GM12878 (cell line): ENCODE results near the gene MRPS14. TPM values are rescaled to one million over a fixed set of nuclear protein-coding genes. Genes with fewer than 3 reads are reported as not detected.

Experiments used
- ATAC-seq: fragments of 200-7000 bp; cut with Tn5 transposase; 3 replicates; pipeline ENCODE4 v1.9.1; 2020; ENCODE audit warnings: mild to moderate bottlenecking, moderate library complexity
- BruUV-seq: library from RNA; stranded (reverse); fragments of 400-500 nt; replicated peaks from 2 replicates; lab custom pipeline; 2021; lab: Mats Ljungman, UMichigan
- CTCF ChIA-PET: fragments of 300-600 bp; sonication (Branson Sonifier 250); formaldehyde crosslinking; extraction: SDS; loops from one replicate; lab custom pipeline; 2021; ENCODE audit warnings: inconsistent platforms; lab: Yijun Ruan, JAX
- POLR2A ChIA-PET: fragments of 350-600 bp; formaldehyde crosslinking; extraction: SDS; loops from one replicate; lab custom pipeline; 2021; ENCODE audit warnings: inconsistent platforms; lab: Charles Lee
- RAD21 ChIA-PET: fragments of 300-600 bp; sonication (Branson Sonifier 250); formaldehyde crosslinking; loops from one replicate; lab custom pipeline; 2023; ENCODE audit warnings: antibody characterized with exemption; ENCODE audit not compliant: unreplicated experiment; lab: Charles Lee
- SMC1A ChIA-PET: fragments of 300-600 bp; sonication (Branson Sonifier 250); formaldehyde crosslinking; loops from one replicate; lab custom pipeline; 2023; ENCODE audit not compliant: unreplicated experiment, uncharacterized antibody; lab: Charles Lee
- DNase-seq: peaks from one replicate; pipeline ENCODE4 v3.0.0-alpha.2; 2011; ENCODE audit warnings: low read depth, low spot score
- FAIRE-seq: peaks from 3 replicates; lab custom pipeline; 2011; peaks lifted over from hg19 to GRCh38; lab: Jason Lieb, UNC
- H2AFZ ChIP-seq: 2 replicates; pipeline ENCODE4 v1.6.0; 2011; ENCODE audit warnings: low read depth, low read length, control low read depth; ENCODE audit not compliant: control insufficient read depth
- H3K27ac ChIP-seq: 2 replicates; pipeline ENCODE4 v1.5.1; 2011; ENCODE audit warnings: control low read depth; ENCODE audit not compliant: control insufficient read depth, insufficient read depth
- H3K27me3 ChIP-seq, 2 experiments: replicated peaks in 1 of 2; 2 replicates each; pipeline versions ENCODE4 v1.6.0 to v1.6.1; 2011; ENCODE audit warnings: low read length in 1 of 2; ENCODE audit not compliant: control insufficient read depth in 2 of 2, insufficient read depth in 2 of 2
- H3K36me3 ChIP-seq, 2 experiments: 2 replicates each; pipeline ENCODE4 v1.5.1; 2011; ENCODE audit warnings: low read length in 1 of 2; ENCODE audit not compliant: control insufficient read depth in 2 of 2, insufficient read depth in 2 of 2
- H3K4me1 ChIP-seq: 2 replicates; pipeline ENCODE4 v1.6.1; 2011; ENCODE audit warnings: mild to moderate bottlenecking, low read length, moderate library complexity, mixed read lengths; ENCODE audit not compliant: control insufficient read depth, insufficient read depth
- H3K4me2 ChIP-seq: 2 replicates; pipeline ENCODE4 v1.6.0; 2011; ENCODE audit warnings: control low read depth; ENCODE audit not compliant: control insufficient read depth, insufficient read depth
- H3K4me3 ChIP-seq: fragments of 200-600 bp; sonication (generic); 2 replicates; pipeline ENCODE4 v1.5.1; 2016
- H3K79me2 ChIP-seq: 2 replicates; pipeline ENCODE4 v1.6.0; 2011; ENCODE audit warnings: low read length; ENCODE audit not compliant: control insufficient read depth, insufficient read depth
- H3K9ac ChIP-seq: 2 replicates; pipeline ENCODE4 v1.8.0; 2011; ENCODE audit warnings: low read length, control low read depth, mixed read lengths; ENCODE audit not compliant: control insufficient read depth, insufficient read depth
- H3K9me3 ChIP-seq: replicated peaks from 3 replicates; pipeline ENCODE4 v1.5.1; 2011; ENCODE audit warnings: mild to moderate bottlenecking, low read length; ENCODE audit not compliant: control insufficient read depth, insufficient read depth
- H4K20me1 ChIP-seq: 2 replicates; pipeline ENCODE4 v1.6.0; 2011; ENCODE audit not compliant: control insufficient read depth, insufficient read depth
- ATF7 ChIP-seq: fragments of 450-650 bp; IDR thresholded peaks from 2 replicates; pipeline ENCODE4 v1.6.1; 2016; ENCODE audit warnings: low read depth, mild to moderate bottlenecking
- BACH1 ChIP-seq: fragments of 450-650 bp; IDR thresholded peaks from 2 replicates; pipeline ENCODE4 v1.6.1; 2017; ENCODE audit warnings: mild to moderate bottlenecking, borderline replicate concordance
- BCL11A ChIP-seq: IDR thresholded peaks from 2 replicates; pipeline ENCODE4 v1.6.1; 2011; ENCODE audit warnings: low read depth, low read length
- FOXM1 ChIP-seq: IDR thresholded peaks from 2 replicates; pipeline ENCODE4 v1.6.1; 2012; ENCODE audit warnings: low read depth, mild to moderate bottlenecking, inconsistent platforms, low read length, moderate library complexity
- GABPA ChIP-seq: IDR thresholded peaks from 2 replicates; pipeline ENCODE4 v1.6.1; 2014; ENCODE audit warnings: antibody characterized with exemption, low read depth, mild to moderate bottlenecking, inconsistent platforms
- IKZF1 ChIP-seq: fragments of 450-650 bp; conservative IDR thresholded peaks from 2 replicates; pipeline ENCODE4 v1.6.1; 2017; ENCODE audit warnings: antibody characterized with exemption, mild to moderate bottlenecking
- KDM1A ChIP-seq: fragments of 200-600 bp; sonication (generic); IDR thresholded peaks from 2 replicates; pipeline ENCODE4 v1.6.1; 2016; ENCODE audit warnings: borderline replicate concordance
- MYB ChIP-seq: fragments of 150-350 bp; IDR thresholded peaks from 2 replicates; pipeline ENCODE4 v1.6.1; 2014; ENCODE audit warnings: mild to moderate bottlenecking, low read depth, low read length, borderline replicate concordance
- NFXL1 ChIP-seq: fragments of 450-650 bp; IDR thresholded peaks from 2 replicates; pipeline ENCODE4 v1.6.1; 2017; ENCODE audit warnings: antibody characterized with exemption, mild to moderate bottlenecking, borderline replicate concordance
- NRF1 ChIP-seq: conservative IDR thresholded peaks from 2 replicates; pipeline ENCODE4 v1.6.1; 2011; ENCODE audit warnings: mild to moderate bottlenecking, low read depth, low read length, improper control_type of control experiment
- POLR2AphosphoS5 ChIP-seq: IDR thresholded peaks from 2 replicates; pipeline ENCODE4 v1.6.1; 2011; ENCODE audit warnings: mild to moderate bottlenecking, low read length, inconsistent platforms
- RUNX3 ChIP-seq: IDR thresholded peaks from 2 replicates; pipeline ENCODE4 v1.6.1; 2012; ENCODE audit warnings: low read length, inconsistent platforms
- SMARCA5 ChIP-seq: fragments of 450-650 bp; IDR thresholded peaks from 2 replicates; pipeline ENCODE4 v1.6.1; 2017; ENCODE audit warnings: mild to moderate bottlenecking
- YY1 ChIP-seq: IDR thresholded peaks from 2 replicates; pipeline ENCODE4 v1.6.1; 2011; ENCODE audit warnings: low read depth, mild to moderate bottlenecking, low read length
- ZNF217 ChIP-seq: fragments of 450-650 bp; IDR thresholded peaks from 2 replicates; pipeline ENCODE4 v1.6.1; 2017; ENCODE audit warnings: antibody characterized with exemption, mild to moderate bottlenecking
- WGBS: methylation state at CpG from one replicate; pipeline ENCODE4 v1.1.6; 2016; ENCODE audit warnings: low lambda C conversion rate; ENCODE audit not compliant: insufficient replicate concordance, insufficient coverage; ENCODE audit errors: missing lambda C conversion rate; 5-methylcytosine and 5-hydroxymethylcytosine counted together
- in situ Hi-C: fragments of 300-500 bp; cut with MboI; formaldehyde crosslinking; loops from 9 replicates; pipeline ENCODE4 v1.14.3; 2018; ENCODE audit warnings: mixed read lengths
- intact Hi-C: fragments of 100-400 bp; cut with micrococcal nuclease; formaldehyde crosslinking; loops from one replicate; pipeline ENCODE4 v1.14.2; 2022; ENCODE audit not compliant: unreplicated experiment
- polyA plus RNA-seq, 11 experiments: library from polyadenylated mRNA; depleted of rRNA in 4 of 11; unstranded in 6 of 11; stranded (reverse) in 5 of 11; fragments of >200 nt; fragmentation: Nextera tagmentation in 4 of 11; fragmentation: Illumina TruSeq in 1 of 11; extraction: Ambion mirVana in 4 of 11; extraction: Trizol in 1 of 11; gene quantifications; 1 replicate in 1 of 11; 2 replicates in 10 of 11; pipeline versions ENCODE4 v1.2.1 to v1.2.3, GENCODE V29; 2011 to 2016; ENCODE audit warnings: inconsistent platforms in 2 of 11, missing spikeins in 2 of 11, low read depth in 1 of 11
- total RNA-seq, 4 experiments: library from RNA; depleted of rRNA in 3 of 4; stranded (reverse); fragments of >200 nt in 3 of 4; fragmentation: Illumina TruSeq in 1 of 4; extraction: Trizol in 1 of 4; gene quantifications; 2 replicates each; pipeline versions ENCODE4 v1.2.1 to v1.2.3, GENCODE V29; 2013 to 2021
- TF ChIP-seq, protein P1 (sequence below): IDR thresholded peaks from 2 replicates; pipeline ENCODE4 v1.6.1; 2012; ENCODE audit warnings: low read depth, low read length, improper control_type of control experiment
- TF ChIP-seq, protein P2 (sequence below): fragments of 450-650 bp; IDR thresholded peaks from 2 replicates; pipeline ENCODE4 v1.6.1; 2017; ENCODE audit warnings: borderline replicate concordance
- TF ChIP-seq, protein P3 (sequence below): fragments of 450-650 bp; IDR thresholded peaks from 2 replicates; pipeline ENCODE4 v1.6.1; 2017; ENCODE audit warnings: mild to moderate bottlenecking

Gene MRPS14
- total and polyA plus RNA-seq, 10 of the 15 experiments (the other 5 are each of a cell fraction or from before 2014, with no cell fraction given) = 31.1 to 224 (median 50.4) TPM

DNA sequence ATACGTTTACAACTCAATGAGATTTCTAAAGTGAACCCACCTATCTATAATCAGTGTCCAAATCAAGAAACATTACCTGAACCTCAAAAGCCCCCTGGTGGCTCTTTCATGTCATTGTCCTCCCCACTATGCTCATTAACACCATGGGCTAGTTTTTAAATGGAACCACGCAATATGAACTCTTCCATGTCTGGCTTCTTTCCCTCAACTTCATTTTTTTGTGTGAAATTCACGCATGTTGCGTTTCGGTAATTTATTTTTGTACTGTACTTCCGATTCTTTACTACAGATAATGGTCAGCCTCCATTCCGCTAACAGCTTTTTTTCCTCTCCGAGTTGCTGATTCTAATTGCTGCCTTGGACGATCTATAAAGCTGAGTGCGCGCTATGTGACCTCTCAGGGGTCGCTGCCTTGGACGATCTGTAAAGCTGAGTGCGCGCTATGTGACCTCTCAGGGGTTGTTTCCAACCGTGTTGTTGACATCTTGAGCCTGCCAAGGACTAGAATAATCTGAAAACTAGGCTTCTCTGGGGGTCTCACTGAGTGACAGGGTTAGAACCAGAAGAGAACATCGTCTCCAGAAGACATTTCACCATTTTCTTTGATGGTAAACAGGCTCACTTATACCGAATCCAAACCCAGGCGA is 24.5 kb downstream of the MRPS14 start (continued):
- TF ChIP-seq, protein P1, sequence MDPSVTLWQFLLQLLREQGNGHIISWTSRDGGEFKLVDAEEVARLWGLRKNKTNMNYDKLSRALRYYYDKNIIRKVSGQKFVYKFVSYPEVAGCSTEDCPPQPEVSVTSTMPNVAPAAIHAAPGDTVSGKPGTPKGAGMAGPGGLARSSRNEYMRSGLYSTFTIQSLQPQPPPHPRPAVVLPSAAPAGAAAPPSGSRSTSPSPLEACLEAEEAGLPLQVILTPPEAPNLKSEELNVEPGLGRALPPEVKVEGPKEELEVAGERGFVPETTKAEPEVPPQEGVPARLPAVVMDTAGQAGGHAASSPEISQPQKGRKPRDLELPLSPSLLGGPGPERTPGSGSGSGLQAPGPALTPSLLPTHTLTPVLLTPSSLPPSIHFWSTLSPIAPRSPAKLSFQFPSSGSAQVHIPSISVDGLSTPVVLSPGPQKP = no peak
- TF ChIP-seq FOXM1 (0 out of 2 replicates have a peak, but pooled peaks have one; percentile 18), RUNX3 (peak; percentile 62; the same call in 1 of the 2 replicates), KDM1A (no peak), YY1 (peak; percentile 51; the same call in 1 of the 2 replicates)

DNA sequence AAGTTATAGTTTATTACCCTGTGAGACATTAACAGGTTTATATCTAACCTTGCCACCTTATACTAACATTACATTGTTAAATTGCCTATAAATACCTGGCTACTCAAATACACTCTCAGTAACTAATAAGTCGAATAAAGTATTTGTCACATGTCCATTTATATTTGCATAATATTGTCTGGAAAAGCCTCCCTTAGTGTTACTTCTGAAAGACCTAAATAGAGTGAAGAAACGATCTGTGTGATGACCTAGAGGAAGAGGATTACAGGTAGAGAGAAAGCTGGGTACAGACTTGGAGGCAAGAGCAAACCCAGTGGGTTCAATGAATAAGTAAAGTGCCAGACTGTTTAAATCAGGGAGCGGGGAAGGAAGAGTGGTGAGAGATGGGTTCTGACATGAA is 26.2 kb downstream of the MRPS14 start:
- H3K79me2 ChIP-seq = peaks cover 31% of the 10 kb centered on the region
- H3K36me3 ChIP-seq = peaks cover 0 to 6% of the 10 kb centered on the region in 2 experiments; a peak in 2 of 4 replicates
- no peaks in the 10 kb centered on the region; the same call in 1 of the 2 replicates for H3K4me1 ChIP-seq
- in situ Hi-C loops (loop anchor here (5.0 to 10.0 kb wide), 2 partner anchors 225 to 732 kb away; no protein-coding TSS in a partner anchor), intact Hi-C loops (loop anchor here (5.0 to 10.0 kb wide), 4 partner anchors 210 to 1172 kb away; partner anchors contain the start of genes CENPL, DARS2 and RABGAP1L)
- ATAC-seq (no peak), DNase-seq (no peak), FAIRE-seq (no peak)
- H2AFZ ChIP-seq = no peak overlapping the region
- no peak overlapping the region for H3K4me3 ChIP-seq
- ChIA-PET CTCF (interaction anchor here (0.6 to 5.2 kb wide), 5 partner anchors 12 to 231 kb away, joined by 3 to 54 read pairs (median 27); no protein-coding TSS in a partner anchor), POLR2A (interaction anchor here (1.1 to 4.7 kb wide), 2 partner anchors 27 to 30 kb away, joined by 5 to 45 read pairs; partner anchors contain the start of gene MRPS14), RAD21 (interaction anchor here (0.6 to 4.4 kb wide), 8 partner anchors 8 to 123 kb away, joined by 3 to 58 read pairs (median 7); partner anchors contain the start of gene MRPS14), SMC1A (interaction anchor here (0.6 to 6.5 kb wide), 9 partner anchors 14 to 228 kb away, joined by 3 to 89 read pairs (median 7); partner anchors contain the start of gene MRPS14)
- no TSS peak for BruUV-seq
- no peaks in the 10 kb centered on the region for H4K20me1 ChIP-seq
- no peaks in the 10 kb centered on the region for H3K27me3 ChIP-seq
- H3K9me3 ChIP-seq = no peaks in the 10 kb centered on the region
- no peak overlapping the region for H3K9ac ChIP-seq
- 0 out of 2 replicates have a peak overlapping the region, but pooled peaks have one; percentile 7 for H3K4me2 ChIP-seq
- WGBS = 83% methylated on average over 3 of the region's 3 CpGs
- no peak overlapping the region for H3K27ac ChIP-seq
- TF ChIP-seq ZNF217 (no peak), BACH1 (no peak), NFXL1 (no peak), NRF1 (no peak), BCL11A (no peak), ATF7 (no peak), MYB (no peak), IKZF1 (no peak), GABPA (no peak), POLR2AphosphoS5 (no peak), SMARCA5 (no peak)
- TF ChIP-seq, protein P2, sequence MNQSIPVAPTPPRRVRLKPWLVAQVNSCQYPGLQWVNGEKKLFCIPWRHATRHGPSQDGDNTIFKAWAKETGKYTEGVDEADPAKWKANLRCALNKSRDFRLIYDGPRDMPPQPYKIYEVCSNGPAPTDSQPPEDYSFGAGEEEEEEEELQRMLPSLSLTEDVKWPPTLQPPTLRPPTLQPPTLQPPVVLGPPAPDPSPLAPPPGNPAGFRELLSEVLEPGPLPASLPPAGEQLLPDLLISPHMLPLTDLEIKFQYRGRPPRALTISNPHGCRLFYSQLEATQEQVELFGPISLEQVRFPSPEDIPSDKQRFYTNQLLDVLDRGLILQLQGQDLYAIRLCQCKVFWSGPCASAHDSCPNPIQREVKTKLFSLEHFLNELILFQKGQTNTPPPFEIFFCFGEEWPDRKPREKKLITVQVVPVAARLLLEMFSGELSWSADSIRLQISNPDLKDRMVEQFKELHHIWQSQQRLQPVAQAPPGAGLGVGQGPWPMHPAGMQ = no peak
- TF ChIP-seq, protein P3, sequence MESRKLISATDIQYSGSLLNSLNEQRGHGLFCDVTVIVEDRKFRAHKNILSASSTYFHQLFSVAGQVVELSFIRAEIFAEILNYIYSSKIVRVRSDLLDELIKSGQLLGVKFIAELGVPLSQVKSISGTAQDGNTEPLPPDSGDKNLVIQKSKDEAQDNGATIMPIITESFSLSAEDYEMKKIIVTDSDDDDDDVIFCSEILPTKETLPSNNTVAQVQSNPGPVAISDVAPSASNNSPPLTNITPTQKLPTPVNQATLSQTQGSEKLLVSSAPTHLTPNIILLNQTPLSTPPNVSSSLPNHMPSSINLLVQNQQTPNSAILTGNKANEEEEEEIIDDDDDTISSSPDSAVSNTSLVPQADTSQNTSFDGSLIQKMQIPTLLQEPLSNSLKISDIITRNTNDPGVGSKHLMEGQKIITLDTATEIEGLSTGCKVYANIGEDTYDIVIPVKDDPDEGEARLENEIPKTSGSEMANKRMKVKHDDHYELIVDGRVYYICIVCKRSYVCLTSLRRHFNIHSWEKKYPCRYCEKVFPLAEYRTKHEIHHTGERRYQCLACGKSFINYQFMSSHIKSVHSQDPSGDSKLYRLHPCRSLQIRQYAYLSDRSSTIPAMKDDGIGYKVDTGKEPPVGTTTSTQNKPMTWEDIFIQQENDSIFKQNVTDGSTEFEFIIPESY = no peak
